NCI-H748 (cell line): ENCODE measurements around the gene C7.
"Not testable (repeated sequence)": the region's sequence is repeated elsewhere in the genome, so short reads cannot be mapped to it uniquely, and the experiment has no call there.

Experiments
- DNase-seq: peaks from one replicate; lab custom pipeline; 2025; ENCODE audit not compliant: unreplicated experiment; lab: John Stamatoyannopoulos, UW

C7 gene

GRCh38 chr5:40909264-40909663 is at the start of gene C7:
Gene C7, plus strand, starts transcription at chr5:40909497. Its CDS starts 114 bp downstream, at chr5:40909611.
- DNase-seq, result no peak

GRCh38 chr5:40860711-40861110 is 48.6 kb upstream of the C7 start:
- no peak for DNase-seq

- not testable (repeated sequence) for DNase-seq
Measured at GRCh38 chr5:40865004-40865403, 44.3 kb upstream of the C7 start.

GRCh38 chr5:40866844-40867243 is 42.5 kb upstream of the C7 start:
- DNase-seq, result no peak

- DNase-seq, result no peak
Measured at GRCh38 chr5:40869384-40869783, 39.9 kb upstream of the C7 start.

GRCh38 chr5:40871177-40871576 is 38.1 kb upstream of the C7 start:
- no peak for DNase-seq

GRCh38 chr5:40872253-40872652 is 37.0 kb upstream of the C7 start:
- not testable (repeated sequence) for DNase-seq

- no peak for DNase-seq
Measured at GRCh38 chr5:40873286-40873880, 35.9 kb upstream of the C7 start.

GRCh38 chr5:40875958-40876357 is 33.3 kb upstream of the C7 start:
- DNase-seq, result no peak

- no peak for DNase-seq
Measured at GRCh38 chr5:40877371-40877988, 31.8 kb upstream of the C7 start.

GRCh38 chr5:40879163-40879942 is 29.9 kb upstream of the C7 start:
- peak; percentile 56 for DNase-seq

- no peak for DNase-seq
Measured at GRCh38 chr5:40882291-40882690, 27.0 kb upstream of the C7 start.

- not testable (repeated sequence) for DNase-seq
Measured at GRCh38 chr5:40883051-40883450, 26.2 kb upstream of the C7 start.

- DNase-seq, result peak; percentile 58
Measured at GRCh38 chr5:40895440-40896425, 13.6 kb upstream of the C7 start.

- peak; percentile 89 for DNase-seq
Measured at GRCh38 chr5:40904205-40904993, 4.9 kb upstream of the C7 start.

GRCh38 chr5:40904994-40905306 is 4.3 kb upstream of the C7 start:
- DNase-seq, result no peak

GRCh38 chr5:40906351-40906751 is 2.9 kb upstream of the C7 start:
- peak; percentile 75 for DNase-seq

- DNase-seq, result no peak
Measured at GRCh38 chr5:40909723-40910122, 426 bp downstream of the C7 start.

GRCh38 chr5:40911266-40911665 is 2.0 kb downstream of the C7 start:
- DNase-seq, result no peak

GRCh38 chr5:40914835-40915234 is 5.5 kb downstream of the C7 start:
- DNase-seq, result no peak
